ENCODE measurements around the gene KLHL29. TPM values are rescaled to one million over a fixed set of nuclear protein-coding genes. Genes with fewer than 3 reads are reported as not detected.

Gene KLHL29
- total RNA-seq, 4 donors from 2014 or later: 4.8 to 17.0 (median 10.5) TPM

GRCh38 chr2:23619941-23620340 is 235.0 kb downstream of the KLHL29 start:
- Histone ChIP-seq H3K9me3 (no peaks in the 10 kb centered on the region), H3K4me3 (no peak overlapping the region), H3K4me1 (peaks cover 11 to 27% of the 10 kb centered on the region in 2 donors), H3K27me3 (no peaks in the 10 kb centered on the region), H3K36me3 (no peaks in the 10 kb centered on the region), H3K27ac (peak overlapping the region; percentile 87 to 97)
- intact Hi-C loops (cut with DNase I; ENCODE audit: low total_unique reads): no loop called here
- DNase-seq: no peak
- no peak for TF ChIP-seq CTCF (IDR thresholded peaks at IDR 0.05)
- TF ChIP-seq POLR2A (IDR thresholded peaks at IDR 0.05): no peak

GRCh38 chr2:23620841-23621341 is 235.9 kb downstream of the KLHL29 start:
- DNase-seq: peak; percentile 48 to 52
- Histone ChIP-seq H3K27ac (peak overlapping the region; percentile 87 to 97), H3K36me3 (no peaks in the 10 kb centered on the region), H3K27me3 (no peaks in the 10 kb centered on the region), H3K4me1 (peaks cover 11 to 27% of the 10 kb centered on the region in 2 donors), H3K4me3 (no peak overlapping the region), H3K9me3 (no peaks in the 10 kb centered on the region)
- intact Hi-C loops (cut with DNase I; ENCODE audit: low total_unique reads): no loop called here
- no peak for TF ChIP-seq POLR2A (IDR thresholded peaks at IDR 0.05)
- no peak for TF ChIP-seq CTCF (IDR thresholded peaks at IDR 0.05)

- no peak for DNase-seq
- H3K27me3 ChIP-seq: no peaks in the 10 kb centered on the region
- H3K27ac ChIP-seq: peak overlapping the region; percentile 87 to 97
- no peak overlapping the region for H3K4me3 ChIP-seq
- TF ChIP-seq POLR2A (IDR thresholded peaks at IDR 0.05) (no peak), CTCF (IDR thresholded peaks at IDR 0.05) (no peak)
- intact Hi-C loops (cut with DNase I; ENCODE audit: low total_unique reads): no loop called here
- H3K9me3 ChIP-seq: no peaks in the 10 kb centered on the region
- H3K4me1 ChIP-seq: peaks cover 11 to 26% of the 10 kb centered on the region in 2 donors
- H3K36me3 ChIP-seq: no peaks in the 10 kb centered on the region
Measured at GRCh38 chr2:23621616-23622015, 236.6 kb downstream of the KLHL29 start.

GRCh38 chr2:23622466-23622865 is 237.5 kb downstream of the KLHL29 start:
- Histone ChIP-seq H3K36me3 (no peaks in the 10 kb centered on the region), H3K27ac (peak overlapping the region in 1 of 2 donors; percentile 87), H3K4me3 (no peak overlapping the region), H3K4me1 (peaks cover 11 to 20% of the 10 kb centered on the region in 2 donors), H3K27me3 (no peaks in the 10 kb centered on the region), H3K9me3 (no peaks in the 10 kb centered on the region)
- DNase-seq: no peak
- intact Hi-C loops (cut with DNase I; ENCODE audit: low total_unique reads): no loop called here
- TF ChIP-seq POLR2A (IDR thresholded peaks at IDR 0.05) (no peak), CTCF (IDR thresholded peaks at IDR 0.05) (no peak)

- Histone ChIP-seq H3K4me1 (peaks cover 11 to 20% of the 10 kb centered on the region in 2 donors), H3K9me3 (no peaks in the 10 kb centered on the region), H3K27me3 (no peaks in the 10 kb centered on the region), H3K4me3 (no peak overlapping the region), H3K27ac (peak overlapping the region in 1 of 2 donors; percentile 87), H3K36me3 (no peaks in the 10 kb centered on the region)
- intact Hi-C loops (cut with DNase I; ENCODE audit: low total_unique reads): no loop called here
- DNase-seq: no peak
- TF ChIP-seq POLR2A (IDR thresholded peaks at IDR 0.05) (no peak), CTCF (IDR thresholded peaks at IDR 0.05) (no peak)
Measured at GRCh38 chr2:23622966-23623675, 238.1 kb downstream of the KLHL29 start.
